Type B pancreatic cell (in vitro differentiated cells): ENCODE results near the gene LCOR. TPM values are rescaled to one million over a fixed set of nuclear protein-coding genes. Genes with fewer than 3 reads are reported as not detected.

ENCODE experiments used
- DNase-seq: peaks from one replicate; pipeline ENCODE4 v3.0.0; 2021; ENCODE audit warnings: mixed read lengths; ENCODE audit not compliant: unreplicated experiment; ENCODE audit errors: extremely low spot score
- H3K27ac Mint-ChIP-seq: 2 replicates; pipeline ENCODE4 v1.8.0; 2021; ENCODE audit warnings: mild to moderate bottlenecking, mixed read lengths
- H3K27me3 Mint-ChIP-seq: 2 replicates; pipeline ENCODE4 v1.8.0; 2021; ENCODE audit warnings: mixed read lengths
- H3K36me3 Mint-ChIP-seq: 2 replicates; pipeline ENCODE4 v1.8.0; 2021; ENCODE audit warnings: mixed read lengths
- H3K4me1 Mint-ChIP-seq: one replicate; pipeline ENCODE4 v1.8.0; 2021; ENCODE audit warnings: mixed read lengths; ENCODE audit not compliant: unreplicated experiment
- H3K4me3 Mint-ChIP-seq: 2 replicates; pipeline ENCODE4 v1.8.0; 2021; ENCODE audit warnings: mild to moderate bottlenecking, mixed read lengths
- H3K9me3 Mint-ChIP-seq: 2 replicates; pipeline ENCODE4 v1.8.0; 2021; ENCODE audit warnings: mixed read lengths
- total RNA-seq: library from RNA; stranded (reverse); gene quantifications from 2 replicates; pipeline ENCODE4 v1.2.1, GENCODE V29; 2021; ENCODE audit warnings: low replicate concordance
- TF ChIP-seq, protein P1 (sequence below): fragments of 200-600 bp; sonication (generic); conservative IDR thresholded peaks from 2 replicates; pipeline ENCODE4 v1.5.0; 2021; ENCODE audit warnings: antibody characterized with exemption, mild to moderate bottlenecking

LCOR gene
- total RNA-seq, 1 donor from 2014 or later: 55.1 TPM

DNA sequence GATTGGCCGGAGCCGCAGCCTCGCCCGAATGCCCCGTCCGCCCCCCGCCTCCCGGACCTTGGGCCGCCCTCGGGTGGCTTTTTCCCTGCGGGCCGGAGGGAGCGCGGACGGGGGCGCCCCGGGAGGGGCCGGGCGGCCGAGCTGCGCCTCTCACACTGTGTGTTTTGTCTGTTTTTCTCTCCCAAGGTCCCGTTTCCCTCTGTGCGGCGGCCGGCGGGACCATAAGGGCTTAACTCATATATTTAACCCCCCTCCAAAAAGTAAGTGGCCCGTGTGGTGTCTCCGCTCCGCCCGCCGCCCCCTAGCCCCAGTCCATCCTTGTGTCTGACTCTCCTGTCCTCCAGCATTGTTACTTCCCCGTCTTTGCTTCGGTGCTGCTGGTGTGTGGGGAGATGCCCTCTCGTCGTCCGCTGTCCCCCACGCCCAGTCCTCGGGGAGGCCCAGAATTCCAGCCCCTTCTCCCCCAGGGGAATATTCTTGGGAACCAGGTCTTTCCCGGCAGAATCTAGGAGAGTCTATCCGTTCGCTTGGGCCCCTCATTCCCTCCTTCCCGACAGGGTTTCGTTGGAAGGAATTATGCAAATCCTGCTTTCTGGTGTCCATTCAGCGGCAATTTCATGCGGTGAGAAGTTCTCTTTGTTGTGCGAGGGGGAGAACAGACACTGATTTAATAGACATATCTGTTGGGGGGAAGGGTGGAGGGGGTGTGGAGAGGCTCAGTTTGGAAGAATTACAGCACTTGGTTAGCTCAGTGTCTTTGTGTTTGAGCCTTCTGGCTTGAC is 1.3 kb downstream of the LCOR start:
- no peaks in the 10 kb centered on the region for H3K9me3 Mint-ChIP-seq
- H3K4me1 Mint-ChIP-seq: peaks cover 40% of the 10 kb centered on the region
- TF ChIP-seq, protein P1, sequence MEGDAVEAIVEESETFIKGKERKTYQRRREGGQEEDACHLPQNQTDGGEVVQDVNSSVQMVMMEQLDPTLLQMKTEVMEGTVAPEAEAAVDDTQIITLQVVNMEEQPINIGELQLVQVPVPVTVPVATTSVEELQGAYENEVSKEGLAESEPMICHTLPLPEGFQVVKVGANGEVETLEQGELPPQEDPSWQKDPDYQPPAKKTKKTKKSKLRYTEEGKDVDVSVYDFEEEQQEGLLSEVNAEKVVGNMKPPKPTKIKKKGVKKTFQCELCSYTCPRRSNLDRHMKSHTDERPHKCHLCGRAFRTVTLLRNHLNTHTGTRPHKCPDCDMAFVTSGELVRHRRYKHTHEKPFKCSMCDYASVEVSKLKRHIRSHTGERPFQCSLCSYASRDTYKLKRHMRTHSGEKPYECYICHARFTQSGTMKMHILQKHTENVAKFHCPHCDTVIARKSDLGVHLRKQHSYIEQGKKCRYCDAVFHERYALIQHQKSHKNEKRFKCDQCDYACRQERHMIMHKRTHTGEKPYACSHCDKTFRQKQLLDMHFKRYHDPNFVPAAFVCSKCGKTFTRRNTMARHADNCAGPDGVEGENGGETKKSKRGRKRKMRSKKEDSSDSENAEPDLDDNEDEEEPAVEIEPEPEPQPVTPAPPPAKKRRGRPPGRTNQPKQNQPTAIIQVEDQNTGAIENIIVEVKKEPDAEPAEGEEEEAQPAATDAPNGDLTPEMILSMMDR: no peak
- peaks cover 13% of the 10 kb centered on the region for H3K36me3 Mint-ChIP-seq
- H3K4me3 Mint-ChIP-seq: peak overlapping the region; percentile 94
- no peaks in the 10 kb centered on the region for H3K27me3 Mint-ChIP-seq
- peak; percentile 71 for DNase-seq
- H3K27ac Mint-ChIP-seq: peak overlapping the region; percentile 95

DNA sequence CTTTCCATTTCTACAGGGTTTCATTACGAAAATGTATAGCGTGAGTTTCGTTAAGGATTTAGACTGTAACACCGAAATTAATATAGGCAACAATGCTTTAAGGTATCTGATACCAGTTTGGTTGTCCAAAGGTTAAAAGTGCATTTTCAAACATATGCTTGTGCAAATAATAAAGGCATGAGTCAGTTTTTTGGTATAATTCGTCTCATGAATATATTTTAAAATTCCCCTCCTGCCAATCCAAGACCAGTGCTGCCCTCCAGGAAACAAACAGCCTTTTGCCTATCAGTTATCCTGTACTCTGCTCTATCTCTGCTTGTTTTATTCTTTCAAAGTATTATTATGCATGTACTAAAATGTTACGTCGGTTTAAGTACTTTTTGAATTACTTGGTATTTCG is 2.0 kb downstream of the LCOR start:
- TF ChIP-seq, protein P1: no peak
- peak overlapping the region; percentile 94 for H3K4me3 Mint-ChIP-seq
- no peak for DNase-seq
- H3K27ac Mint-ChIP-seq: peak overlapping the region; percentile 95
- H3K4me1 Mint-ChIP-seq: peaks cover 43% of the 10 kb centered on the region
- H3K27me3 Mint-ChIP-seq: no peaks in the 10 kb centered on the region
- H3K36me3 Mint-ChIP-seq: peaks cover 15% of the 10 kb centered on the region
- no peaks in the 10 kb centered on the region for H3K9me3 Mint-ChIP-seq

DNA sequence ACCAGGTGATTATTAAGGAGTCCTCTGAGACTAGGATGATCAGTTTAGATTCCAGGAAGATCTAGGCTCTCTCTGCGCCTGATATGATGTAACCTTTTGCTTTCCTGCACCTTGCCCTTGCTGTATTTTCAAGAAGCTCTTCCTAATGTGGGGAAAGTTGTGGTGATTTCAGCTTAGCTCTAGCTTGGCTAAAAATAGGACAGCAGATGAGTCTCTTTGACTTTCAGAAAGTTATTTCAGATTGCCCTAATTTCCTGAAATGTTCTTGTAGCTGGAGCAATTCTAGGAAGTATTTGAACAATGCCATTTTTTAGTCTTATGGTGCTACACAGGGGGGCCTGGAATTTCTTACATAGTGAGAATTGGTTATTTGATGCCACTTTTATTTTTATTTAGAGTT is 3.8 kb downstream of the LCOR start:
- DNase-seq: no peak
- Mint-ChIP-seq H3K27me3 (no peaks in the 10 kb centered on the region), H3K4me1 (peaks cover 44% of the 10 kb centered on the region), H3K4me3 (peak overlapping the region; percentile 76), H3K9me3 (no peaks in the 10 kb centered on the region), H3K36me3 (peaks cover 19% of the 10 kb centered on the region), H3K27ac (peak overlapping the region; percentile 21)
- TF ChIP-seq, protein P1: no peak

DNA sequence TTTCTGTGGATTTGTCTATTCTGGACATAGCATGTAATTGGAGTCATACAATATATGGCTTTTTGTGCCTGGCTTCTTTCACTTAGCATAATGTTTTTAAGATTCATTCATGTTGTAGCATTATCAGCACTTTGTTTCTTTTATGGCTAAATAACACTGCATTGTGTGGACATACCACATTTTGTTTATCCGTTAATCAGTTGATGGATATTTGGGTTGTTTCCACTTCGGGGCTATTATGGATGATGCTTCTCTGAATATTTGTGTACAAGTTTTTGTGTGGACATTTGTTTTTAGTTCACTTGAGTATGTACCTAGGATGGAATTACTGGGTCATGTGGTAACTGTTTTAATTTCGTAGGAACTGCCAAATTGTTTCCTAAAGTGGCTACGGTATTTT is 6.4 kb downstream of the LCOR start:
- Mint-ChIP-seq H3K4me3 (no peak overlapping the region), H3K4me1 (peaks cover 44% of the 10 kb centered on the region), H3K27ac (no peak overlapping the region), H3K9me3 (no peaks in the 10 kb centered on the region), H3K36me3 (peaks cover 19% of the 10 kb centered on the region), H3K27me3 (no peaks in the 10 kb centered on the region)
- DNase-seq: no peak
- TF ChIP-seq, protein P1: no peak

DNA sequence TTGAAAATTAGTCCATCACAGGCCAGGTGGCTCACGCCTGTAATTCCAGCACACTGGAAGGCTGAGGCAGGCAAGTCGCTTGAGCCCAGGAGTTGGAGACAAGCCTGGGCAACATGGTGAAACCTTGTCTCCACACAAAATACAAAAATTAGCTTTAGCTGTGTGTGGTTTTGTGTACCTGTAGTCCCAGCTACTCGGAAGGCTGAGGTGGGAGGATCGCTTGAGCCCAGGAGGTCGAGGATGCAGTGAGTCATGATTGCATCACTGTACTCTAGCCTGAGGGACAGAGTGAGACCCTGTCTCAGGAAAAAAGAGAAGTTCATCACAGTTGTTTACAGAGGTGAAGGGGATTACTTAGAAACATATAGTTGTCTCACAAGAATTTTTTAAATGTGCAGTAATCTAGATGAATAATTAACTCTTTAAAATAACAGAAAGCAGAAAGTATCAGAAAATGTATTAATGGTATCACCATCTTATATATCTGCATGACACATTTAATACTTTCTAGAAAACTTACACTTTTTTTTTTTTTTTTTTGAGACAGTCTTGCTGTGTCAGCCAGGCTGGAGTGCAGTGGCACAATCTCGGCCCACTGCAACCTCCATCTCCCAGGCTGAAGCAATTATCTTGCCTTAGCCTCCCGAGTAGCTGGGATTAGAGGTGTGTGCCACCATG is 8.9 kb downstream of the LCOR start:
- Mint-ChIP-seq H3K4me3 (peak overlapping the region; percentile 44), H3K27me3 (no peaks in the 10 kb centered on the region), H3K9me3 (no peaks in the 10 kb centered on the region), H3K4me1 (peaks cover 38% of the 10 kb centered on the region), H3K36me3 (peaks cover 19% of the 10 kb centered on the region), H3K27ac (no peak overlapping the region)
- no peak for DNase-seq
- TF ChIP-seq, protein P1: no peak
